ENCODE measurements around the gene CERK.

Gene CERK

GRCh38 chr22:46640293-46641055 is 97.6 kb downstream of the CERK start:
- no peak for DNase-seq
- Histone ChIP-seq H3K79me2 (ENCODE audit: low read length) (no peaks in the 10 kb centered on the region), H3K4me3 (ENCODE audit: low read length) (no peak overlapping the region), H3K4me2 (ENCODE audit: low read depth, low read length) (no peak overlapping the region), H3K36me3 (replicated peaks; ENCODE audit: insufficient read depth, low read length) (no peaks in the 10 kb centered on the region), H2AFZ (ENCODE audit: low read length) (no peak overlapping the region), H3K9ac (ENCODE audit: low read length) (no peak overlapping the region), H3K4me1 (ENCODE audit: low read length) (no peaks in the 10 kb centered on the region), H3K9me3 (replicated peaks; ENCODE audit: insufficient read depth, low read length) (no peaks in the 10 kb centered on the region), H4K20me1 (ENCODE audit: insufficient read depth, low read length) (no peaks in the 10 kb centered on the region), H3K27ac (ENCODE audit: low read length) (no peak overlapping the region), H3F3A (ENCODE audit: insufficient read depth, low read length) (no peaks in the 10 kb centered on the region), H3K27me3 (replicated peaks; ENCODE audit: insufficient read depth, low read length) (no peaks in the 10 kb centered on the region), H3K9me2 (replicated peaks; ENCODE audit: insufficient read depth, low read length) (no peaks in the 10 kb centered on the region)
- TF ChIP-seq EZH2 (optimal IDR thresholded peaks at IDR 0.05; ENCODE audit: low read depth, low read length): no peak
- TF ChIP-seq, protein P1, sequence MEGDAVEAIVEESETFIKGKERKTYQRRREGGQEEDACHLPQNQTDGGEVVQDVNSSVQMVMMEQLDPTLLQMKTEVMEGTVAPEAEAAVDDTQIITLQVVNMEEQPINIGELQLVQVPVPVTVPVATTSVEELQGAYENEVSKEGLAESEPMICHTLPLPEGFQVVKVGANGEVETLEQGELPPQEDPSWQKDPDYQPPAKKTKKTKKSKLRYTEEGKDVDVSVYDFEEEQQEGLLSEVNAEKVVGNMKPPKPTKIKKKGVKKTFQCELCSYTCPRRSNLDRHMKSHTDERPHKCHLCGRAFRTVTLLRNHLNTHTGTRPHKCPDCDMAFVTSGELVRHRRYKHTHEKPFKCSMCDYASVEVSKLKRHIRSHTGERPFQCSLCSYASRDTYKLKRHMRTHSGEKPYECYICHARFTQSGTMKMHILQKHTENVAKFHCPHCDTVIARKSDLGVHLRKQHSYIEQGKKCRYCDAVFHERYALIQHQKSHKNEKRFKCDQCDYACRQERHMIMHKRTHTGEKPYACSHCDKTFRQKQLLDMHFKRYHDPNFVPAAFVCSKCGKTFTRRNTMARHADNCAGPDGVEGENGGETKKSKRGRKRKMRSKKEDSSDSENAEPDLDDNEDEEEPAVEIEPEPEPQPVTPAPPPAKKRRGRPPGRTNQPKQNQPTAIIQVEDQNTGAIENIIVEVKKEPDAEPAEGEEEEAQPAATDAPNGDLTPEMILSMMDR (IDR thresholded peaks at IDR 0.05; ENCODE audit: low read length): no peak
- TF ChIP-seq EZH2phosphoT487 (IDR thresholded peaks at IDR 0.05; ENCODE audit: low read length): no peak

GRCh38 chr22:46639843-46640242 is 98.2 kb downstream of the CERK start:
- Histone ChIP-seq H3K9me2 (replicated peaks; ENCODE audit: insufficient read depth, low read length) (no peaks in the 10 kb centered on the region), H3K27ac (ENCODE audit: low read length) (no peak overlapping the region), H3K27me3 (replicated peaks; ENCODE audit: insufficient read depth, low read length) (no peaks in the 10 kb centered on the region), H4K20me1 (ENCODE audit: insufficient read depth, low read length) (no peaks in the 10 kb centered on the region), H3F3A (ENCODE audit: insufficient read depth, low read length) (no peaks in the 10 kb centered on the region), H3K79me2 (ENCODE audit: low read length) (no peaks in the 10 kb centered on the region), H3K9ac (ENCODE audit: low read length) (no peak overlapping the region), H2AFZ (ENCODE audit: low read length) (no peak overlapping the region), H3K4me3 (ENCODE audit: low read length) (no peak overlapping the region), H3K4me2 (ENCODE audit: low read depth, low read length) (no peak overlapping the region), H3K4me1 (ENCODE audit: low read length) (no peaks in the 10 kb centered on the region), H3K36me3 (replicated peaks; ENCODE audit: insufficient read depth, low read length) (no peaks in the 10 kb centered on the region), H3K9me3 (replicated peaks; ENCODE audit: insufficient read depth, low read length) (no peaks in the 10 kb centered on the region)
- no peak for DNase-seq
- TF ChIP-seq EZH2phosphoT487 (IDR thresholded peaks at IDR 0.05; ENCODE audit: low read length) (no peak), EZH2 (optimal IDR thresholded peaks at IDR 0.05; ENCODE audit: low read depth, low read length) (no peak)
- TF ChIP-seq, protein P1 (IDR thresholded peaks at IDR 0.05; ENCODE audit: low read length): no peak

GRCh38 chr22:46638601-46639431 is 99.2 kb downstream of the CERK start:
- Histone ChIP-seq H3K27me3 (replicated peaks; ENCODE audit: insufficient read depth, low read length) (no peaks in the 10 kb centered on the region), H3K36me3 (replicated peaks; ENCODE audit: insufficient read depth, low read length) (no peaks in the 10 kb centered on the region), H3K4me2 (ENCODE audit: low read depth, low read length) (no peak overlapping the region), H4K20me1 (ENCODE audit: insufficient read depth, low read length) (no peaks in the 10 kb centered on the region), H2AFZ (ENCODE audit: low read length) (no peak overlapping the region), H3K4me1 (ENCODE audit: low read length) (no peaks in the 10 kb centered on the region), H3K9me2 (replicated peaks; ENCODE audit: insufficient read depth, low read length) (no peaks in the 10 kb centered on the region), H3K9me3 (replicated peaks; ENCODE audit: insufficient read depth, low read length) (no peaks in the 10 kb centered on the region), H3K27ac (ENCODE audit: low read length) (no peak overlapping the region), H3K4me3 (ENCODE audit: low read length) (no peak overlapping the region), H3K9ac (ENCODE audit: low read length) (no peak overlapping the region), H3K79me2 (ENCODE audit: low read length) (no peaks in the 10 kb centered on the region), H3F3A (ENCODE audit: insufficient read depth, low read length) (no peaks in the 10 kb centered on the region)
- DNase-seq: no peak
- TF ChIP-seq, protein P1 (IDR thresholded peaks at IDR 0.05; ENCODE audit: low read length): no peak
- no peak for TF ChIP-seq EZH2phosphoT487 (IDR thresholded peaks at IDR 0.05; ENCODE audit: low read length)
- no peak for TF ChIP-seq EZH2 (optimal IDR thresholded peaks at IDR 0.05; ENCODE audit: low read depth, low read length)
